Sigmoid colon (tissue), 7 donors: Measurements from ENCODE around the gene STK17B. TPM values are rescaled to one million over a fixed set of nuclear protein-coding genes. Genes with fewer than 3 reads are reported as not detected.
A peak's percentile ranks its signal among the peaks of the same experiment; 100 is the strongest.

Experiments
- DNase-seq: peaks from one replicate; pipeline ENCODE4 v3.0.0-alpha.2; 2019
- H3K27ac ChIP-seq, 4 donors: fragments of 200-600 bp; sonication (generic); one replicate each; pipeline ENCODE4 v1.5.1; 2016 to 2019; ENCODE audit warnings: mild to moderate bottlenecking in 1 of 4
- H3K27me3 ChIP-seq, 3 donors: fragments of 200-600 bp; sonication (generic); one replicate each; pipeline ENCODE4 v1.5.1; 2019; ENCODE audit warnings: mild to moderate bottlenecking in 1 of 3
- H3K36me3 ChIP-seq, 4 donors: fragments of 200-600 bp; sonication (generic); one replicate each; pipeline ENCODE4 v1.5.1; 2016 to 2019
- H3K4me1 ChIP-seq, 4 donors: fragments of 200-600 bp; sonication (generic); one replicate each; pipeline ENCODE4 v1.5.1; 2017 to 2019
- H3K4me3 ChIP-seq, 4 donors: fragments of 200-600 bp; sonication (generic); one replicate each; pipeline ENCODE4 v1.5.1; 2017 to 2019; ENCODE audit warnings: mild to moderate bottlenecking in 2 of 4, moderate library complexity in 1 of 4
- H3K9me3 ChIP-seq, 4 donors: fragments of 200-600 bp in 3 of 4; sonication (generic) in 3 of 4; one replicate each; pipeline versions ENCODE4 v1.5.1 to v1.6.1; 2013 to 2019
- CTCF ChIP-seq, 4 experiments: fragments of 450-650 bp in 3 of 4; fragments of 200-600 bp in 1 of 4; IDR thresholded peaks; one replicate each; pipeline ENCODE4 v1.5.1; 2016 to 2019; ENCODE audit warnings: antibody characterized with exemption in 4 of 4, mild to moderate bottlenecking in 3 of 4, moderate library complexity in 2 of 4
- EP300 ChIP-seq, 4 donors: sonication (generic); formaldehyde crosslinking; IDR thresholded peaks; one replicate each; pipeline ENCODE4 v1.6.1; 2017; ENCODE audit warnings: antibody characterized with exemption in 4 of 4
- POLR2A ChIP-seq, 2 donors: fragments of 450-650 bp; IDR thresholded peaks; one replicate each; pipeline ENCODE4 v1.6.1; 2016; ENCODE audit warnings: antibody characterized with exemption in 2 of 2, mild to moderate bottlenecking in 2 of 2, moderate library complexity in 2 of 2
- POLR2AphosphoS5 ChIP-seq, 4 donors: sonication (generic); formaldehyde crosslinking; IDR thresholded peaks; one replicate each; pipeline ENCODE4 v1.6.1; 2017; ENCODE audit warnings: antibody characterized with exemption in 4 of 4
- WGBS, 2 donors: extraction: QIAGEN DNeasy Blood & Tissue Kit; methylation state at CpG; one replicate each; pipeline ENCODE4 v1.1.7; 2013; 5-methylcytosine and 5-hydroxymethylcytosine counted together
- intact Hi-C: fragments of 100-400 bp; cut with DNase I; formaldehyde crosslinking; loops from one replicate; pipeline ENCODE4 v1.15.1; 2023
- polyA plus RNA-seq, 3 donors: library from polyadenylated mRNA; stranded (reverse); fragments of 200-250 nt; gene quantifications; one replicate each; pipeline ENCODE4 v1.2.3, GENCODE V29; 2013
- total RNA-seq, 4 donors: library from RNA; depleted of rRNA; stranded (reverse); fragments of >200 nt; gene quantifications; one replicate each; pipeline ENCODE4 v1.1.0, GENCODE V29; 2016
- donor health status: healthy with polysubstance abuse.
- donor health status: Bipolar disorder and iron deficiency.
- donor health status: healthy.

The STK17B gene
- total and polyA plus RNA-seq, 7 donors, result 9.0 to 30.7 (median 13.5) TPM

GRCh38 chr2:196170606-196171247 is 651 bp downstream of the STK17B start:
- TF ChIP-seq POLR2AphosphoS5 (IDR thresholded peaks at IDR 0.05) (peak in 1 of 4 donors; percentile 15), CTCF (IDR thresholded peaks at IDR 0.05) (no peak)
- intact Hi-C loops, result loop anchor here (2.0 to 10.0 kb wide), 2 partner anchors 102 to 464 kb away; partner anchors contain the start of genes CCDC150 and DNAH7
- Histone ChIP-seq H3K9me3 (no peaks in the 10 kb centered on the region), H3K4me3 (peak overlapping the region; percentile 66 to 72 (median 70)), H3K27ac (peak overlapping the region; percentile 68 to 82 (median 74)), H3K36me3 (no peaks in the 10 kb centered on the region), H3K4me1 (peaks cover 0 to 20% (median 9%) of the 10 kb centered on the region in 4 donors), H3K27me3 (no peaks in the 10 kb centered on the region)
- DNase-seq, result no peak
- WGBS, 2 donors, result 0 to 1% methylated on average over 54 of the region's 54 CpGs

GRCh38 chr2:196170213-196170605 is 1.2 kb downstream of the STK17B start:
- H3K27me3 ChIP-seq, result no peaks in the 10 kb centered on the region
- no peak for DNase-seq
- 1% methylated on average over 13 of the region's 13 CpGs for WGBS, 2 donors

GRCh38 chr2:196169516-196169915 is 1.9 kb downstream of the STK17B start:
- 40 to 67% methylated on average over 5 of the region's 5 CpGs for WGBS, 2 donors
- H3K4me1 ChIP-seq, result peaks cover 0 to 20% (median 9%) of the 10 kb centered on the region in 4 donors
- DNase-seq, result no peak
- H3K4me3 ChIP-seq, result peak overlapping the region; percentile 66 to 72 (median 70)
- peak overlapping the region in 1 of 4 donors; percentile 74 for H3K27ac ChIP-seq
- H3K36me3 ChIP-seq, result no peaks in the 10 kb centered on the region
- no peaks in the 10 kb centered on the region for H3K27me3 ChIP-seq
- intact Hi-C loops, result no loop called here
- H3K9me3 ChIP-seq, result no peaks in the 10 kb centered on the region
- no peak for TF ChIP-seq POLR2A (IDR thresholded peaks at IDR 0.05)
- no peak for TF ChIP-seq EP300 (IDR thresholded peaks at IDR 0.05)
- TF ChIP-seq POLR2AphosphoS5 (IDR thresholded peaks at IDR 0.05), result no peak
- TF ChIP-seq CTCF (IDR thresholded peaks at IDR 0.05), result no peak

More at GRCh38 chr2:196170213-196170605, 1.2 kb downstream of the STK17B start:
- intact Hi-C loops, result loop anchor here (2.0 to 10.0 kb wide), 2 partner anchors 101 to 465 kb away; partner anchors contain the start of genes CCDC150 and DNAH7
- H3K4me1 ChIP-seq, result peaks cover 0 to 20% (median 9%) of the 10 kb centered on the region in 4 donors
- TF ChIP-seq EP300 (IDR thresholded peaks at IDR 0.05), result no peak
- TF ChIP-seq POLR2AphosphoS5 (IDR thresholded peaks at IDR 0.05), result peak in 1 of 4 donors; percentile 16
- no peak for TF ChIP-seq CTCF (IDR thresholded peaks at IDR 0.05)
- peak in 1 of 2 donors; percentile 16 for TF ChIP-seq POLR2A (IDR thresholded peaks at IDR 0.05)
- peak overlapping the region; percentile 68 to 82 (median 74) for H3K27ac ChIP-seq
- H3K9me3 ChIP-seq, result no peaks in the 10 kb centered on the region
- H3K36me3 ChIP-seq, result no peaks in the 10 kb centered on the region
- H3K4me3 ChIP-seq, result peak overlapping the region; percentile 66 to 72 (median 70)

- Histone ChIP-seq H3K36me3 (no peaks in the 10 kb centered on the region), H3K27ac (no peak overlapping the region), H3K27me3 (no peaks in the 10 kb centered on the region), H3K9me3 (no peaks in the 10 kb centered on the region), H3K4me3 (peak overlapping the region in 1 of 4 donors; percentile 72), H3K4me1 (peaks cover 0 to 20% (median 9%) of the 10 kb centered on the region in 4 donors)
- intact Hi-C loops, result no loop called here
- 46 to 85% methylated on average over 4 of the region's 4 CpGs for WGBS, 2 donors
- TF ChIP-seq POLR2AphosphoS5 (IDR thresholded peaks at IDR 0.05) (no peak), EP300 (IDR thresholded peaks at IDR 0.05) (no peak), CTCF (IDR thresholded peaks at IDR 0.05) (no peak), POLR2A (IDR thresholded peaks at IDR 0.05) (no peak)
- DNase-seq, result no peak
These were observed 3.2 kb downstream of the STK17B start for GRCh38 chr2:196168181-196168580.
